DOHH2 (cell line): ENCODE measurements around the gene DUSP10.

Experiments used
- CTCF ChIP-seq: fragments of 200-600 bp; sonication (generic); IDR thresholded peaks from one replicate; pipeline ENCODE4 v1.5.1; 2014; ENCODE audit warnings: antibody characterized with exemption, mild to moderate bottlenecking, low read depth, low read length; ENCODE audit not compliant: poor library complexity, severe bottlenecking
- EZH2phosphoT487 ChIP-seq: fragments of 200-600 bp; sonication (generic); IDR thresholded peaks from 2 replicates; pipeline ENCODE4 v1.6.1; 2017; ENCODE audit warnings: borderline replicate concordance, mild to moderate bottlenecking, antibody characterized with exemption, low read length, moderate library complexity, mixed read lengths

GRCh38 chr1:221782477-221782876 lies 40.6 kb upstream of the DUSP10 start:
- TF ChIP-seq CTCF (no peak), EZH2phosphoT487 (no peak)
